NCI-H1105 (cell line): Measurements from ENCODE around the gene SHANK3.
"Not testable (repeated sequence)": the region's sequence is repeated elsewhere in the genome, so short reads cannot be mapped to it uniquely, and the experiment has no call there.

Experiments
- DNase-seq: peaks from one replicate; lab custom pipeline; 2025; lab: John Stamatoyannopoulos, UW

The SHANK3 gene

GRCh38 chr22:50653256-50653655 lies 19.4 kb upstream of the SHANK3 start:
- DNase-seq, result no peak

- not testable (repeated sequence) for DNase-seq
These were observed 18.0 kb upstream of the SHANK3 start for GRCh38 chr22:50654664-50655063.

- no peak for DNase-seq
These were observed 16.2 kb upstream of the SHANK3 start for GRCh38 chr22:50656122-50657070.

GRCh38 chr22:50657925-50658324 lies 14.7 kb upstream of the SHANK3 start:
- no peak for DNase-seq

- not testable (repeated sequence) for DNase-seq
These were observed 12.9 kb upstream of the SHANK3 start for GRCh38 chr22:50659711-50660110.

- DNase-seq, result no peak
These were observed 12.3 kb upstream of the SHANK3 start for GRCh38 chr22:50660306-50660705.

- DNase-seq, result no peak
These were observed 7.4 kb upstream of the SHANK3 start for GRCh38 chr22:50665212-50665611.

GRCh38 chr22:50665738-50666137 lies 6.9 kb upstream of the SHANK3 start:
- no peak for DNase-seq

GRCh38 chr22:50670513-50670912 lies 2.1 kb upstream of the SHANK3 start:
- no peak for DNase-seq

GRCh38 chr22:50670914-50671538 lies 1.6 kb upstream of the SHANK3 start:
- DNase-seq, result no peak

GRCh38 chr22:50671641-50672040 lies 982 bp upstream of the SHANK3 start:
- DNase-seq, result no peak

- DNase-seq, result no peak
These were observed 582 bp upstream of the SHANK3 start for GRCh38 chr22:50672041-50672440.

- no peak for DNase-seq
These were observed 857 bp downstream of the SHANK3 start for GRCh38 chr22:50673231-50674129.

GRCh38 chr22:50674130-50674500 lies 1.5 kb downstream of the SHANK3 start:
- no peak for DNase-seq

- DNase-seq, result peak; percentile 51
These were observed 2.3 kb downstream of the SHANK3 start for GRCh38 chr22:50674606-50675552.

- no peak for DNase-seq
These were observed 3.0 kb downstream of the SHANK3 start for GRCh38 chr22:50675553-50676179.

GRCh38 chr22:50676180-50676636 lies 3.6 kb downstream of the SHANK3 start:
- DNase-seq, result no peak

- no peak for DNase-seq
These were observed 4.3 kb downstream of the SHANK3 start for GRCh38 chr22:50676661-50677492.

- DNase-seq, result no peak
These were observed 5.0 kb downstream of the SHANK3 start for GRCh38 chr22:50677493-50678217.
